K562 (cell line): ENCODE data around the gene ANO8. TPM values are rescaled to one million over a fixed set of nuclear protein-coding genes. Genes with fewer than 3 reads are reported as not detected.

Experiments used
- ETV6 ChIP-seq, 3 experiments: fragments of 150-350 bp in 1 of 3; sonication (generic) in 1 of 3; formaldehyde crosslinking in 1 of 3; IDR thresholded peaks; 2 replicates each; pipeline versions ENCODE4 v1.6.1 to v1.8.0; 2014 to 2022; ENCODE audit warnings: borderline replicate concordance in 2 of 3, low read depth in 2 of 3, antibody characterized with exemption in 1 of 3, low read length in 1 of 3, mild to moderate bottlenecking in 1 of 3, missing genetic modification reagents in 1 of 3
- NFIX ChIP-seq: fragments of 250-450 bp; sonication (Bioruptor Pico); IDR thresholded peaks from 2 replicates; pipeline ENCODE4 v1.4.0; 2020; ENCODE audit warnings: low read depth, mild to moderate bottlenecking, moderate library complexity
- NUFIP1 ChIP-seq: fragments of 450-650 bp; IDR thresholded peaks from 2 replicates; pipeline ENCODE4 v1.6.1; 2018; ENCODE audit not compliant: partially characterized antibody
- POLR2A ChIP-seq: fragments of 450-650 bp; conservative IDR thresholded peaks from 2 replicates; pipeline ENCODE4 v1.6.1; 2016
- POLR2G ChIP-seq: fragments of 200-400 bp; formaldehyde crosslinking; IDR thresholded peaks from 2 replicates; pipeline ENCODE4 v1.6.1; 2017; ENCODE audit warnings: low read depth, mild to moderate bottlenecking, antibody characterized with exemption, low read length, moderate library complexity
- PTTG1 ChIP-seq: fragments of 450-650 bp; IDR thresholded peaks from 2 replicates; pipeline ENCODE4 v1.6.1; 2016; ENCODE audit warnings: low read depth, mild to moderate bottlenecking, missing genetic modification characterization, missing compliant biosample characterization
- ZBTB17 ChIP-seq: fragments of 450-650 bp; formaldehyde crosslinking; IDR thresholded peaks from 2 replicates; pipeline ENCODE4 v1.4.0; 2020; ENCODE audit warnings: mild to moderate bottlenecking
- polyA plus RNA-seq, 8 experiments: library from polyadenylated mRNA; depleted of rRNA in 4 of 8; stranded (reverse) in 5 of 8; unstranded in 3 of 8; fragments of >200 nt; fragmentation: Nextera tagmentation in 2 of 8; fragmentation: Illumina TruSeq in 1 of 8; extraction: Ambion mirVana in 2 of 8; extraction: Trizol in 1 of 8; gene quantifications; 2 replicates each; pipeline versions ENCODE4 v1.2.1 to v1.2.3, GENCODE V29; 2011 to 2014; ENCODE audit warnings: inconsistent platforms in 1 of 8, missing spikeins in 1 of 8
- total RNA-seq, 7 experiments: library from RNA; depleted of rRNA in 6 of 7; stranded (reverse); fragments of >200 nt in 6 of 7; fragmentation: Illumina TruSeq in 2 of 7; extraction: Trizol in 2 of 7; gene quantifications; 2 replicates each; pipeline versions ENCODE4 v1.2.1 to v1.2.3, GENCODE V29; 2011 to 2021; ENCODE audit warnings: low replicate concordance in 1 of 7
- TF ChIP-seq, protein P1 (sequence below), 2 experiments: fragments of 450-650 bp; conservative IDR thresholded peaks; 2 replicates each; pipeline ENCODE4 v1.6.1; 2017; ENCODE audit warnings: mild to moderate bottlenecking in 2 of 2, moderate library complexity in 2 of 2
- TF ChIP-seq, protein P2 (sequence below), 2 experiments: fragments of 450-650 bp in 1 of 2; sonication (generic) in 1 of 2; formaldehyde crosslinking in 1 of 2; IDR thresholded peaks; 2 replicates each; pipeline versions ENCODE4 v1.7.1 to v1.9.0; 2016 to 2022; ENCODE audit warnings: inconsistent platforms in 1 of 2, mild to moderate bottlenecking in 1 of 2, missing genetic modification reagents in 1 of 2
- TF ChIP-seq, protein P3 (sequence below): fragments of 200-800 bp; sonication (Bioruptor generic); IDR thresholded peaks from 2 replicates; pipeline ENCODE4 v1.6.1; 2017; ENCODE audit warnings: missing genetic modification characterization, missing compliant biosample characterization
- TF ChIP-seq, protein P4 (sequence below), 2 experiments: IDR thresholded peaks; 2 replicates each; pipeline ENCODE4 v1.6.1; 2011; ENCODE audit warnings: borderline replicate concordance in 1 of 2, control low read depth in 1 of 2, low read depth in 1 of 2, low read length in 1 of 2, mild to moderate bottlenecking in 1 of 2, mixed read lengths in 1 of 2, moderate library complexity in 1 of 2; ENCODE audit not compliant: insufficient read depth in 1 of 2, insufficient read length in 1 of 2, poor library complexity in 1 of 2, severe bottlenecking in 1 of 2; ENCODE audit errors: extremely low read depth in 1 of 2

The ANO8 gene
- total and polyA plus RNA-seq, 9 of the 15 experiments (the other 6 are each of a cell fraction or from before 2014, with no cell fraction given) = 0.07 to 7.6 (median 2.3) TPM; not detected in 1

DNA sequence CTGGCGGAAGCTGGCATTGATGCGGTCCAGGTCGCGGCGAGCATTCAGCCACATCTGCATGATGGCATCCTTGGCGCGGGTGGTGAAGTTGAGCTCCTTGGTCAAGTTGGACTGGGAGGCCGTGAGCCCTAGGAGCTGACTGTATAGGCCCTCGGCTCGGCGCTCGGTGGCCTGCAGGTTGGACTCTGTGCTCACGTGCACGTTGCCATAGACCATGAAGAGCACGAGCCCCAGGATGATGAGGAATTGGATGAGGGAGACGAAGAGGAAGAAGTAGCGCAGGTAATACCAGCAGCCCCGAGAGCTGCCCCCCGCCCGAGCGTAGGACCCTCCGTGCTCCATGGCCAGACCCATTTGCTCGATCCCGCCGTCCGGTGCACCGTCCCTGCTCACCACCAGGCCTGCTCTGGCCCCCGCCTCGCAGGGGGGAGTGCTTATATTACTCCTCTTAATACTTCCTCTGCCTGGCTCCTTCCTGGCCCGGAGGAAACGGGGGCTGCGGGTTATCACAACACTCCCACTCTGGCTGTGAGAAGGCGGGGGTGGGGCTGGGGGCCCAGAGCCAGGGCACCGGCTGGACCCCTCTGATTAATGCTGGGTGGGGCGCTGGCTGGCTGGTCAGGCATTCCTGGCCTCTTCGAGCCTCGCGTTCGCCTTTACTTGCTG is 42.4 kb upstream of the ANO8 start, which contains the start of gene PLVAP (continued):
- TF ChIP-seq, protein P1, sequence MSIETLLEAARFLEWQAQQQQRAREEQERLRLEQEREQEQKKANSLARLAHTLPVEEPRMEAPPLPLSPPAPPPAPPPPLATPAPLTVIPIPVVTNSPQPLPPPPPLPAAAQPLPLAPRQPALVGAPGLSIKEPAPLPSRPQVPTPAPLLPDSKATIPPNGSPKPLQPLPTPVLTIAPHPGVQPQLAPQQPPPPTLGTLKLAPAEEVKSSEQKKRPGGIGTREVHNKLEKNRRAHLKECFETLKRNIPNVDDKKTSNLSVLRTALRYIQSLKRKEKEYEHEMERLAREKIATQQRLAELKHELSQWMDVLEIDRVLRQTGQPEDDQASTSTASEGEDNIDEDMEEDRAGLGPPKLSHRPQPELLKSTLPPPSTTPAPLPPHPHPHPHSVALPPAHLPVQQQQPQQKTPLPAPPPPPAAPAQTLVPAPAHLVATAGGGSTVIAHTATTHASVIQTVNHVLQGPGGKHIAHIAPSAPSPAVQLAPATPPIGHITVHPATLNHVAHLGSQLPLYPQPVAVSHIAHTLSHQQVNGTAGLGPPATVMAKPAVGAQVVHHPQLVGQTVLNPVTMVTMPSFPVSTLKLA (conservative IDR thresholded peaks at IDR 0.05) = no peak
- TF ChIP-seq ZBTB17 (CRISPR knock-in tag) (no peak), NUFIP1 (no peak), POLR2G (peak; percentile 51), NFIX (CRISPR knock-in tag) (no peak), PTTG1 (tag) (no peak), ETV6 (IDR thresholded peaks at IDR 0.05; ENCODE audit: borderline replicate concordance in 1 of 2, low read depth in 2 of 2, low read length in 1 of 2) (no peak), ETV6 (CRISPR knock-in tag; IDR thresholded peaks at IDR 0.05; ENCODE audit: borderline replicate concordance) (no peak), POLR2A (no peak)
- TF ChIP-seq, protein P2, sequence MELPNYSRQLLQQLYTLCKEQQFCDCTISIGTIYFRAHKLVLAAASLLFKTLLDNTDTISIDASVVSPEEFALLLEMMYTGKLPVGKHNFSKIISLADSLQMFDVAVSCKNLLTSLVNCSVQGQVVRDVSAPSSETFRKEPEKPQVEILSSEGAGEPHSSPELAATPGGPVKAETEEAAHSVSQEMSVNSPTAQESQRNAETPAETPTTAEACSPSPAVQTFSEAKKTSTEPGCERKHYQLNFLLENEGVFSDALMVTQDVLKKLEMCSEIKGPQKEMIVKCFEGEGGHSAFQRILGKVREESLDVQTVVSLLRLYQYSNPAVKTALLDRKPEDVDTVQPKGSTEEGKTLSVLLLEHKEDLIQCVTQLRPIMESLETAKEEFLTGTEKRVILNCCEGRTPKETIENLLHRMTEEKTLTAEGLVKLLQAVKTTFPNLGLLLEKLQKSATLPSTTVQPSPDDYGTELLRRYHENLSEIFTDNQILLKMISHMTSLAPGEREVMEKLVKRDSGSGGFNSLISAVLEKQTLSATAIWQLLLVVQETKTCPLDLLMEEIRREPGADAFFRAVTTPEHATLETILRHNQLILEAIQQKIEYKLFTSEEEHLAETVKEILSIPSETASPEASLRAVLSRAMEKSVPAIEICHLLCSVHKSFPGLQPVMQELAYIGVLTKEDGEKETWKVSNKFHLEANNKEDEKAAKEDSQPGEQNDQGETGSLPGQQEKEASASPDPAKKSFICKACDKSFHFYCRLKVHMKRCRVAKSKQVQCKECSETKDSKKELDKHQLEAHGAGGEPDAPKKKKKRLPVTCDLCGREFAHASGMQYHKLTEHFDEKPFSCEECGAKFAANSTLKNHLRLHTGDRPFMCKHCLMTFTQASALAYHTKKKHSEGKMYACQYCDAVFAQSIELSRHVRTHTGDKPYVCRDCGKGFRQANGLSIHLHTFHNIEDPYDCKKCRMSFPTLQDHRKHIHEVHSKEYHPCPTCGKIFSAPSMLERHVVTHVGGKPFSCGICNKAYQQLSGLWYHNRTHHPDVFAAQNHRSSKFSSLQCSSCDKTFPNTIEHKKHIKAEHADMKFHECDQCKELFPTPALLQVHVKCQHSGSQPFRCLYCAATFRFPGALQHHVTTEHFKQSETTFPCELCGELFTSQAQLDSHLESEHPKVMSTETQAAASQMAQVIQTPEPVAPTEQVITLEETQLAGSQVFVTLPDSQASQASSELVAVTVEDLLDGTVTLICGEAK (IDR thresholded peaks at IDR 0.05) = no peak
- TF ChIP-seq, protein P2 (CRISPR knock-in tag; IDR thresholded peaks at IDR 0.05) = no peak
- TF ChIP-seq, protein P3, sequence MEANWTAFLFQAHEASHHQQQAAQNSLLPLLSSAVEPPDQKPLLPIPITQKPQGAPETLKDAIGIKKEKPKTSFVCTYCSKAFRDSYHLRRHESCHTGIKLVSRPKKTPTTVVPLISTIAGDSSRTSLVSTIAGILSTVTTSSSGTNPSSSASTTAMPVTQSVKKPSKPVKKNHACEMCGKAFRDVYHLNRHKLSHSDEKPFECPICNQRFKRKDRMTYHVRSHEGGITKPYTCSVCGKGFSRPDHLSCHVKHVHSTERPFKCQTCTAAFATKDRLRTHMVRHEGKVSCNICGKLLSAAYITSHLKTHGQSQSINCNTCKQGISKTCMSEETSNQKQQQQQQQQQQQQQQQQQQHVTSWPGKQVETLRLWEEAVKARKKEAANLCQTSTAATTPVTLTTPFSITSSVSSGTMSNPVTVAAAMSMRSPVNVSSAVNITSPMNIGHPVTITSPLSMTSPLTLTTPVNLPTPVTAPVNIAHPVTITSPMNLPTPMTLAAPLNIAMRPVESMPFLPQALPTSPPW (CRISPR knock-in tag) = peak; percentile 71
- TF ChIP-seq, protein P4, sequence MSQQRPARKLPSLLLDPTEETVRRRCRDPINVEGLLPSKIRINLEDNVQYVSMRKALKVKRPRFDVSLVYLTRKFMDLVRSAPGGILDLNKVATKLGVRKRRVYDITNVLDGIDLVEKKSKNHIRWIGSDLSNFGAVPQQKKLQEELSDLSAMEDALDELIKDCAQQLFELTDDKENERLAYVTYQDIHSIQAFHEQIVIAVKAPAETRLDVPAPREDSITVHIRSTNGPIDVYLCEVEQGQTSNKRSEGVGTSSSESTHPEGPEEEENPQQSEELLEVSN (IDR thresholded peaks at IDR 0.05; ENCODE audit: borderline replicate concordance in 1 of 2, extremely low read depth in 1 of 2, insufficient read depth in 1 of 2, insufficient read length in 1 of 2, low read depth in 1 of 2, low read length in 1 of 2, poor library complexity in 1 of 2, severe bottlenecking in 1 of 2) = no peak
